ENCODE results near the gene GATAD2B. TPM values are rescaled to one million over a fixed set of nuclear protein-coding genes. Genes with fewer than 3 reads are reported as not detected.
"Not testable (repeated sequence)": the region's sequence is repeated elsewhere in the genome, so short reads cannot be mapped to it uniquely, and the experiment has no call there.

GATAD2B gene
- total and polyA plus RNA-seq, 2 donors (not counting 1 experiment from before 2014, with no cell fraction given): 4.8 to 5.2 TPM

DNA sequence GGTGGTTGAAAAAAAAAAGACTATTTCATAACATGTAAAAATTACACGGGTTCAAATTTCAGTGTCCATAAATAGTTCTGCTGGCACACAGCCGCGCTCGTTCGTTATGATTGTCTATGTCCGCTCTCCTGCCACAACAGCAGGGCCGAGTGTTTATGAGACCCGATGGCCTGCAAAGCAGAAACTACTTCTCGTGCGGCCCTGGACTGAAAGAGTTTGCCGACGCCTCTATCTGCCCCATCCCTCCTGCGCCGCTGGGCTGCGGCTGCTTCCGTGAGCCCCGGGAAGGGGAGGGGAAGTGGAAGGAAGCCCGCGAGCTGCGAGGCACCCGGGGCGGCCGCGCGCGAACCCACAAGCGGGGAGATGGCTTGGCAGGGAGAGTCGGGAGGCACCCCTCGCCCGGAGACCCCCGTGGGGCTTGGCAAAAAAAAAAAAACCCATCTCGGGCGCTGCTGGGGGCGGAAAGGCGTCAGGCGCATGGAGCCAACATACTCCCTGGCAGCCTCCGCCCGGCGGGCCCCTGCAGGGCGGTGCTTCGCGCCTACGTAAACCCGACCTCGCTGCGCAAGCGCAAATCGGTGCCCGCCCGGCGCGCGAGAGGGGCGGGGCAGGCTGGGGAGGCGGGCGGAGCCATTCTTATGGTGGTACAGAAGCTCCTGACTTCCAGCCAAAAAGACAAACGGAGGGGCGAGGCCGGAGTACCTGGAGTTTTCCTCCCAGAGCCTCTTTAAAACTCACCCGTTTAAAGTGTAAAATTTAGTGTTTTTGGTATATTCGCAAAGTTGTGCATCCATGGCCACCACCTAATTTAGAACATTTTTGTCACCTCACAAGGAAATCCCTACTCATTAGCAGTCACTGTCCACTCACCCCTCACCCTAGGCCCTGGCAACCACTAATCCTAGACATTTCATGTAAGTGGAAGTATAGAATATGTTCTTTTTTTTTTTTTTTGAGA is 139.3 kb downstream of the GATAD2B start:
- H3K27me3 ChIP-seq (ENCODE audit: control insufficient read depth, insufficient read depth, low read length): no peaks in the 10 kb centered on the region
- no peaks in the 10 kb centered on the region for H3K9me3 ChIP-seq (ENCODE audit: control insufficient read depth, insufficient read depth, low read depth, low read length)
- peak overlapping the region; percentile 87 for H3K9ac ChIP-seq (ENCODE audit: insufficient read depth, low read length)
- H3K79me2 ChIP-seq (ENCODE audit: control insufficient read depth, insufficient read depth, low read length): no peaks in the 10 kb centered on the region
- TF ChIP-seq EZH2 (IDR thresholded peaks at IDR 0.05; ENCODE audit: low read length, missing control alignments) (no peak), CTCF (conservative IDR thresholded peaks at IDR 0.05 in 1 of 2, IDR thresholded peaks at IDR 0.05 in 1 of 2; ENCODE audit: low read depth in 1 of 2, low read length in 2 of 2) (peak in 1 of 2 donors; percentile 10)
- H3K4me3 ChIP-seq (replicated peaks in 1 of 4; ENCODE audit: control extremely low read depth in 1 of 4, insufficient read depth in 1 of 4, low read depth in 3 of 4, low read length in 4 of 4): peak overlapping the region; percentile 60 to 76 (median 71)
- H4K20me1 ChIP-seq (ENCODE audit: control insufficient read depth, extremely low read depth, insufficient read depth, low read length): no peaks in the 10 kb centered on the region
- H3K36me3 ChIP-seq (ENCODE audit: control insufficient read depth, insufficient read depth, low read length): no peaks in the 10 kb centered on the region
- no peaks in the 10 kb centered on the region for H3K4me1 ChIP-seq (ENCODE audit: control insufficient read depth, extremely low read depth, insufficient read depth, low read length)
- peak overlapping the region; percentile 58 for H2AFZ ChIP-seq (ENCODE audit: low read length)
- peak; percentile 85 to 92 for DNase-seq (ENCODE audit: low read depth in 2 of 2)
- peak overlapping the region; percentile 95 for H3K27ac ChIP-seq (ENCODE audit: insufficient read depth, low read length)
- H3K4me2 ChIP-seq (ENCODE audit: extremely low read depth, insufficient read depth, low read length): peak overlapping the region; percentile 89

- not testable (repeated sequence) for H3K9ac ChIP-seq (ENCODE audit: insufficient read depth, low read length); H2AFZ ChIP-seq (ENCODE audit: low read length)
- peak overlapping the region; percentile 95 for H3K27ac ChIP-seq (ENCODE audit: insufficient read depth, low read length)
These were observed 140.1 kb downstream of the GATAD2B start for GRCh38 chr1:153782648-153783047.

GRCh38 chr1:153780551-153780950 is 142.2 kb downstream of the GATAD2B start:
- Histone ChIP-seq H3K4me3 (replicated peaks in 1 of 4; ENCODE audit: control extremely low read depth in 1 of 4, insufficient read depth in 1 of 4, low read depth in 3 of 4, low read length in 4 of 4) (no peak overlapping the region), H2AFZ (ENCODE audit: low read length) (no peak overlapping the region), H3K4me2 (ENCODE audit: extremely low read depth, insufficient read depth, low read length) (no peak overlapping the region), H3K27me3 (ENCODE audit: control insufficient read depth, insufficient read depth, low read length) (no peaks in the 10 kb centered on the region), H3K79me2 (ENCODE audit: control insufficient read depth, insufficient read depth, low read length) (no peaks in the 10 kb centered on the region), H3K9me3 (ENCODE audit: control insufficient read depth, insufficient read depth, low read depth, low read length) (no peaks in the 10 kb centered on the region), H3K4me1 (ENCODE audit: control insufficient read depth, extremely low read depth, insufficient read depth, low read length) (peaks cover 4% of the 10 kb centered on the region), H3K36me3 (ENCODE audit: control insufficient read depth, insufficient read depth, low read length) (no peaks in the 10 kb centered on the region), H3K9ac (ENCODE audit: insufficient read depth, low read length) (no peak overlapping the region), H4K20me1 (ENCODE audit: control insufficient read depth, extremely low read depth, insufficient read depth, low read length) (no peaks in the 10 kb centered on the region), H3K27ac (ENCODE audit: insufficient read depth, low read length) (no peak overlapping the region)
- no peak for DNase-seq (ENCODE audit: low read depth in 2 of 2)
- no peak for TF ChIP-seq EZH2 (IDR thresholded peaks at IDR 0.05; ENCODE audit: low read length, missing control alignments)
- TF ChIP-seq CTCF (conservative IDR thresholded peaks at IDR 0.05 in 1 of 2, IDR thresholded peaks at IDR 0.05 in 1 of 2; ENCODE audit: low read depth in 1 of 2, low read length in 2 of 2): no peak

More at GRCh38 chr1:153782648-153783047, 140.1 kb downstream of the GATAD2B start:
- Histone ChIP-seq H3K4me2 (ENCODE audit: extremely low read depth, insufficient read depth, low read length) (peak overlapping the region; percentile 89), H3K4me3 (replicated peaks in 1 of 4; ENCODE audit: control extremely low read depth in 1 of 4, insufficient read depth in 1 of 4, low read depth in 3 of 4, low read length in 4 of 4) (peak overlapping the region in 3 of 4 experiments; percentile 68 to 76 (median 74))
- H3K79me2 ChIP-seq (ENCODE audit: control insufficient read depth, insufficient read depth, low read length); DNase-seq (ENCODE audit: low read depth in 2 of 2); H3K4me1 ChIP-seq (ENCODE audit: control insufficient read depth, extremely low read depth, insufficient read depth, low read length); H3K27me3 ChIP-seq (ENCODE audit: control insufficient read depth, insufficient read depth, low read length); H3K9me3 ChIP-seq (ENCODE audit: control insufficient read depth, insufficient read depth, low read depth, low read length); H4K20me1 ChIP-seq (ENCODE audit: control insufficient read depth, extremely low read depth, insufficient read depth, low read length); H3K36me3 ChIP-seq (ENCODE audit: control insufficient read depth, insufficient read depth, low read length): not testable (repeated sequence)

Data from fibroblast of lung (primary cell).